Kidney epithelial cell (primary cell): ENCODE measurements around the gene C16orf54. TPM values are rescaled to one million over a fixed set of nuclear protein-coding genes. Genes with fewer than 3 reads are reported as not detected.
"Not testable (repeated sequence)": the region's sequence is repeated elsewhere in the genome, so short reads cannot be mapped to it uniquely, and the experiment has no call there.

Experiments
- DNase-seq: peaks from one replicate; pipeline ENCODE4 v3.0.0-alpha.2; 2010; ENCODE audit warnings: low read depth
- H3K27me3 ChIP-seq: 2 replicates; pipeline ENCODE4 v1.6.0; 2011; ENCODE audit warnings: low read length; ENCODE audit not compliant: control insufficient read depth, insufficient read depth
- H3K36me3 ChIP-seq: 2 replicates; pipeline ENCODE4 v1.5.1; 2011; ENCODE audit warnings: low read length; ENCODE audit not compliant: control insufficient read depth, insufficient read depth
- H3K4me3 ChIP-seq: 2 replicates; pipeline ENCODE4 v1.5.1; 2011; ENCODE audit warnings: low read depth, mild to moderate bottlenecking, control low read depth, low read length
- total RNA-seq: library from RNA; depleted of rRNA; stranded (reverse); fragments of >200 nt; gene quantifications from 2 replicates; pipeline ENCODE4 v1.2.3, GENCODE V29; 2015
- TF ChIP-seq, protein P1 (sequence below): IDR thresholded peaks from 2 replicates; pipeline ENCODE4 v1.5.1; 2011; ENCODE audit warnings: mild to moderate bottlenecking, moderate library complexity, low read length, control low read depth, inconsistent platforms; ENCODE audit not compliant: insufficient read depth, poor library complexity, severe bottlenecking

The C16orf54 gene
- total RNA-seq, 1 donor from 2014 or later, result not detected

DNA sequence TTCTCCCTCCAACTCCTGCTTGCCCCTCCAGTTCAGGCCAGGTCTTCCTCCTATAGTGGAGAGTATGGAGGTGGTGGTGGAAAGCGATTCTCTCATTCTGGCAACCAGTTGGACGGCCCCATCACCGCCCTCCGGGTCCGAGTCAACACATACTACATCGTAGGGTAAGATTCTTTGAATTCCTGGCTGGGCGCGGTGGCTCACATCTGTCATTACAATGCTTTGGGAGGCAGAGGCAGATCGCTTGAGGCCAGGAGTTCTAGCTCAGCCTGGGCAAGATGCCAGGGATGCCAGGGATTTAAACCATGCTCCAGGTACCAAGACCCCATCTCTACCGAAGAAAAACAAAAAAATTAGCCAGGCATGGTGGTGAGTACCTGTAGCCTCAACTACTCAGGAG, 33.7 kb upstream of the C16orf54 start:
- H3K4me3 ChIP-seq, result no peak overlapping the region
- DNase-seq, result no peak
- H3K36me3 ChIP-seq, result no peaks in the 10 kb centered on the region
- H3K27me3 ChIP-seq, result peaks cover 2% of the 10 kb centered on the region
- TF ChIP-seq, protein P1, sequence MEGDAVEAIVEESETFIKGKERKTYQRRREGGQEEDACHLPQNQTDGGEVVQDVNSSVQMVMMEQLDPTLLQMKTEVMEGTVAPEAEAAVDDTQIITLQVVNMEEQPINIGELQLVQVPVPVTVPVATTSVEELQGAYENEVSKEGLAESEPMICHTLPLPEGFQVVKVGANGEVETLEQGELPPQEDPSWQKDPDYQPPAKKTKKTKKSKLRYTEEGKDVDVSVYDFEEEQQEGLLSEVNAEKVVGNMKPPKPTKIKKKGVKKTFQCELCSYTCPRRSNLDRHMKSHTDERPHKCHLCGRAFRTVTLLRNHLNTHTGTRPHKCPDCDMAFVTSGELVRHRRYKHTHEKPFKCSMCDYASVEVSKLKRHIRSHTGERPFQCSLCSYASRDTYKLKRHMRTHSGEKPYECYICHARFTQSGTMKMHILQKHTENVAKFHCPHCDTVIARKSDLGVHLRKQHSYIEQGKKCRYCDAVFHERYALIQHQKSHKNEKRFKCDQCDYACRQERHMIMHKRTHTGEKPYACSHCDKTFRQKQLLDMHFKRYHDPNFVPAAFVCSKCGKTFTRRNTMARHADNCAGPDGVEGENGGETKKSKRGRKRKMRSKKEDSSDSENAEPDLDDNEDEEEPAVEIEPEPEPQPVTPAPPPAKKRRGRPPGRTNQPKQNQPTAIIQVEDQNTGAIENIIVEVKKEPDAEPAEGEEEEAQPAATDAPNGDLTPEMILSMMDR, result no peak

GRCh38 chr16:29777576-29778350, 32.0 kb upstream of the C16orf54 start, which contains the start of gene ZG16:
Gene ZG16, plus strand, starts transcription at chr16:29778256. Its CDS starts 1,011 bp downstream, at chr16:29779267.
- peaks cover 2% of the 10 kb centered on the region for H3K27me3 ChIP-seq
- H3K36me3 ChIP-seq, result no peaks in the 10 kb centered on the region
- no peak within 1 kb of the TSS for H3K4me3 ChIP-seq
- DNase-seq, result no peak
- TF ChIP-seq, protein P1, result no peak

GRCh38 chr16:29775742-29776408, 30.1 kb upstream of the C16orf54 start:
- Histone ChIP-seq H3K36me3 (no peaks in the 10 kb centered on the region), H3K27me3 (peaks cover 2% of the 10 kb centered on the region), H3K4me3 (no peak overlapping the region)
- TF ChIP-seq, protein P1, result no peak
- DNase-seq, result peak; percentile 32

- Histone ChIP-seq H3K36me3 (no peaks in the 10 kb centered on the region), H3K27me3 (peaks cover 2% of the 10 kb centered on the region), H3K4me3 (no peak overlapping the region)
- no peak for DNase-seq
- TF ChIP-seq, protein P1, result no peak
Measured at GRCh38 chr16:29774730-29775129, 28.9 kb upstream of the C16orf54 start.

DNA sequence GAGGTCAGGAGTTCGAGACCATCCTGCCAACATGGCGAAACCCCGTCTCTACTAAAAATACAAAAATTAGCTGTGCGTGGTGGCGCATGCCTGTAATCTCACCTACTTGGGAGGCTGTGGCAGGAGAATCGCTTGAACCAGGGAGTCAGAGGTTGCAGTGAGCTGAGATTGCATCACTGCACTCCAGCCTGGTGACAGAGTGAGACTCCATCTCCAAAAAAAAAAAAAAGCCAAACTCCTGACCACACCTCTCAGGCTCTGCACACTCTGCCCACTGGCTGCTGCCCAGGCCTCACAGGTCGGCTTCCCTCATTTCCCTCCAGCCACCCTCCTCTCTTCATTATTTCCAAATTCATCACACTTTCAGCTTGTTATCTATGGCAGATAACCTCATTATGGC, 26.5 kb upstream of the C16orf54 start:
- H3K27me3 ChIP-seq, DNase-seq, H3K4me3 ChIP-seq, H3K36me3 ChIP-seq: not testable (repeated sequence)

GRCh38 chr16:29770250-29770929, 24.6 kb upstream of the C16orf54 start:
- no peak for DNase-seq
- Histone ChIP-seq H3K27me3 (no peaks in the 10 kb centered on the region), H3K4me3 (no peak overlapping the region), H3K36me3 (no peaks in the 10 kb centered on the region)
- TF ChIP-seq, protein P1, result no peak
